Lower lobe of right lung (tissue), 2 donors: ENCODE measurements around the gene DHRSX. TPM values are rescaled to one million over a fixed set of nuclear protein-coding genes. Genes with fewer than 3 reads are reported as not detected.

Experiments used
- ATAC-seq, 2 donors: fragments of 200-7000 bp; cut with Tn5 transposase; one replicate each; pipeline ENCODE4 v1.9.1; 2020 to 2022; ENCODE audit warnings: mild to moderate bottlenecking in 2 of 2, moderate library complexity in 2 of 2
- DNase-seq: peaks from one replicate; pipeline ENCODE4 v3.0.0-alpha.2; 2020
- H3K27ac ChIP-seq: fragments of 200-600 bp; one replicate; pipeline ENCODE4 v1.8.0; 2022
- H3K27me3 ChIP-seq: fragments of 200-600 bp; one replicate; pipeline ENCODE4 v1.8.0; 2022; ENCODE audit warnings: low read depth
- H3K36me3 ChIP-seq: fragments of 200-600 bp; one replicate; pipeline ENCODE4 v1.8.0; 2022; ENCODE audit warnings: mild to moderate bottlenecking
- H3K4me1 ChIP-seq: fragments of 200-600 bp; one replicate; pipeline ENCODE4 v1.8.0; 2022
- H3K4me3 ChIP-seq: fragments of 200-600 bp; one replicate; pipeline ENCODE4 v1.8.0; 2022; ENCODE audit warnings: mild to moderate bottlenecking
- H3K9me3 ChIP-seq: fragments of 200-600 bp; one replicate; pipeline ENCODE4 v1.8.0; 2022
- CTCF ChIP-seq: fragments of 200-600 bp; IDR thresholded peaks from one replicate; pipeline ENCODE4 v1.8.0; 2022; ENCODE audit warnings: antibody characterized with exemption, mild to moderate bottlenecking
- intact Hi-C: fragments of 100-400 bp; cut with DNase I; formaldehyde crosslinking; loops from one replicate; pipeline ENCODE4 v1.11.0; 2022
- total RNA-seq: library from RNA; stranded (reverse); fragmentation: NEBNext Ultra II Directional; extraction: Animal tissue kit (Norgen Biotek cat#: 25700); gene quantifications from one replicate; pipeline ENCODE4 v1.2.1, GENCODE V29; 2021
- donor health status: DM: no; HTN: yes; CAD: no; lungs with severe emphysema.

Gene DHRSX
- total RNA-seq, 1 donor from 2014 or later: 31.9 TPM

- no peaks in the 10 kb centered on the region for H3K27me3 ChIP-seq
- TF ChIP-seq CTCF: no peak
- no peaks in the 10 kb centered on the region for H3K36me3 ChIP-seq
- H3K4me1 ChIP-seq: no peaks in the 10 kb centered on the region
- DNase-seq (no peak), ATAC-seq (no peak)
- H3K27ac ChIP-seq: no peak overlapping the region
- intact Hi-C loops: no loop called here
- H3K9me3 ChIP-seq: no peaks in the 10 kb centered on the region
- no peak overlapping the region for H3K4me3 ChIP-seq
These were observed 82.8 kb downstream of the DHRSX start for GRCh38 chrX:2418000-2418399.

GRCh38 chrX:2416851-2417604, 83.7 kb downstream of the DHRSX start:
- no peaks in the 10 kb centered on the region for H3K9me3 ChIP-seq
- intact Hi-C loops: no loop called here
- DNase-seq (no peak), ATAC-seq (no peak)
- no peaks in the 10 kb centered on the region for H3K27me3 ChIP-seq
- no peak overlapping the region for H3K4me3 ChIP-seq
- H3K36me3 ChIP-seq: no peaks in the 10 kb centered on the region
- no peak overlapping the region for H3K27ac ChIP-seq
- H3K4me1 ChIP-seq: no peaks in the 10 kb centered on the region
- no peak for TF ChIP-seq CTCF

GRCh38 chrX:2414384-2414783, 86.4 kb downstream of the DHRSX start:
- Histone ChIP-seq H3K9me3 (no peaks in the 10 kb centered on the region), H3K27me3 (no peaks in the 10 kb centered on the region), H3K36me3 (no peaks in the 10 kb centered on the region), H3K4me1 (no peaks in the 10 kb centered on the region), H3K27ac (no peak overlapping the region), H3K4me3 (no peak overlapping the region)
- no peak for DNase-seq
- no peak for ATAC-seq
- no peak for TF ChIP-seq CTCF
- intact Hi-C loops: no loop called here

- Histone ChIP-seq H3K27ac (no peak overlapping the region), H3K4me1 (no peaks in the 10 kb centered on the region), H3K36me3 (no peaks in the 10 kb centered on the region), H3K9me3 (no peaks in the 10 kb centered on the region), H3K4me3 (no peak overlapping the region), H3K27me3 (no peaks in the 10 kb centered on the region)
- ATAC-seq: no peak
- DNase-seq: no peak
- TF ChIP-seq CTCF: no peak
- intact Hi-C loops: no loop called here
These were observed 86.8 kb downstream of the DHRSX start for GRCh38 chrX:2413969-2414368.

- ATAC-seq (no peak), DNase-seq (no peak)
- no peak for TF ChIP-seq CTCF
- no peak overlapping the region for H3K27ac ChIP-seq
- H3K4me1 ChIP-seq: no peaks in the 10 kb centered on the region
- H3K9me3 ChIP-seq: peaks cover 3% of the 10 kb centered on the region
- no peak overlapping the region for H3K4me3 ChIP-seq
- no peaks in the 10 kb centered on the region for H3K27me3 ChIP-seq
- intact Hi-C loops: no loop called here
- peaks cover 14% of the 10 kb centered on the region for H3K36me3 ChIP-seq
These were observed 88.6 kb downstream of the DHRSX start for GRCh38 chrX:2412131-2412530.
